HepG2 (cell line): ENCODE results near the gene ZSWIM7. TPM values are rescaled to one million over a fixed set of nuclear protein-coding genes. Genes with fewer than 3 reads are reported as not detected.

Experiments
- CSRNP1 ChIP-seq: sonication (generic); formaldehyde crosslinking; IDR thresholded peaks from 2 replicates; pipeline ENCODE4 v1.8.1; 2023; ENCODE audit warnings: mild to moderate bottlenecking, missing genetic modification reagents
- GLMP ChIP-seq: sonication (generic); formaldehyde crosslinking; IDR thresholded peaks from 2 replicates; pipeline ENCODE4 v1.9.0; 2021; ENCODE audit warnings: missing genetic modification reagents, mild to moderate bottlenecking, borderline replicate concordance
- IKZF4 ChIP-seq: sonication (generic); formaldehyde crosslinking; IDR thresholded peaks from 2 replicates; pipeline ENCODE4 v1.5.1; 2020; ENCODE audit warnings: borderline replicate concordance, mild to moderate bottlenecking, low read depth, missing genetic modification reagents; ENCODE audit errors: not compliant biosample characterization
- KAT7 ChIP-seq: IDR thresholded peaks from 2 replicates; pipeline ENCODE4 v1.6.1; 2018; ENCODE audit warnings: borderline replicate concordance, missing compliant biosample characterization
- MAFF ChIP-seq: IDR thresholded peaks from 2 replicates; pipeline ENCODE4 v1.6.1; 2011; ENCODE audit warnings: low read depth, low read length, improper control_type of control experiment
- MYC ChIP-seq: sonication (generic); formaldehyde crosslinking; IDR thresholded peaks from 2 replicates; pipeline ENCODE4 v1.9.0; 2021; ENCODE audit warnings: missing genetic modification reagents, borderline replicate concordance
- NR2F1 ChIP-seq, 2 experiments: fragments of 450-650 bp in 1 of 2; formaldehyde crosslinking in 1 of 2; IDR thresholded peaks; 2 replicates each; pipeline versions ENCODE4 v1.5.0 to v1.6.1; 2016 to 2020; ENCODE audit warnings: mild to moderate bottlenecking in 1 of 2, missing compliant biosample characterization in 1 of 2, missing genetic modification reagents in 1 of 2, moderate library complexity in 1 of 2
- PPARG ChIP-seq: conservative IDR thresholded peaks from 2 replicates; pipeline ENCODE4 v1.6.1; 2016; ENCODE audit warnings: missing biosample characterization, missing genetic modification reagents
- SP5 ChIP-seq: IDR thresholded peaks from 2 replicates; pipeline ENCODE4 v1.6.1; 2016; ENCODE audit warnings: low read depth, borderline replicate concordance
- SRSF1 ChIP-seq: fragments of 200-400 bp; formaldehyde crosslinking; optimal IDR thresholded peaks from 2 replicates; pipeline ENCODE3; 2017; ENCODE audit warnings: mild to moderate bottlenecking, low read depth, low read length, moderate library complexity
- TCF7L2 ChIP-seq: IDR thresholded peaks from 2 replicates; pipeline ENCODE4 v1.6.1; 2011; ENCODE audit warnings: mild to moderate bottlenecking, low read depth, low read length, moderate library complexity
- YY1 ChIP-seq: IDR thresholded peaks from 2 replicates; pipeline ENCODE4 v1.6.1; 2011; ENCODE audit warnings: low read length, low read depth, moderate library complexity, mild to moderate bottlenecking; ENCODE audit not compliant: insufficient read depth, insufficient replicate concordance
- ZBTB38 ChIP-seq: sonication (generic); formaldehyde crosslinking; IDR thresholded peaks from 2 replicates; pipeline ENCODE4 v1.5.1; 2020; ENCODE audit warnings: mild to moderate bottlenecking, missing genetic modification reagents
- ZFP36L1 ChIP-seq: sonication (generic); formaldehyde crosslinking; IDR thresholded peaks from 2 replicates; pipeline ENCODE4 v1.8.0; 2022; ENCODE audit warnings: mild to moderate bottlenecking, missing genetic modification reagents, moderate library complexity
- ZFP90 ChIP-seq: sonication (generic); formaldehyde crosslinking; IDR thresholded peaks from 2 replicates; pipeline ENCODE4 v1.8.0; 2022; ENCODE audit warnings: missing genetic modification reagents, mild to moderate bottlenecking, inconsistent platforms, borderline replicate concordance
- ZNF44 ChIP-seq: sonication (generic); formaldehyde crosslinking; IDR thresholded peaks from 2 replicates; pipeline ENCODE4 v1.5.1; 2020; ENCODE audit warnings: mild to moderate bottlenecking, missing genetic modification reagents
- ZNF513 ChIP-seq: sonication (generic); formaldehyde crosslinking; conservative IDR thresholded peaks from 2 replicates; pipeline ENCODE4 v1.5.0; 2020; ENCODE audit warnings: missing genetic modification reagents
- ZNF746 ChIP-seq: sonication (generic); formaldehyde crosslinking; IDR thresholded peaks from 2 replicates; pipeline ENCODE4 v1.8.0; 2022; ENCODE audit warnings: mild to moderate bottlenecking, missing genetic modification reagents
- polyA plus RNA-seq, 8 experiments: library from polyadenylated mRNA; depleted of rRNA in 3 of 8; stranded (reverse) in 7 of 8; unstranded in 1 of 8; fragments of >200 nt; fragmentation: Illumina TruSeq in 4 of 8; extraction: Trizol in 4 of 8; gene quantifications; 2 replicates each; pipeline versions ENCODE4 v1.2.1 to v1.2.3, GENCODE V29; 2011 to 2016; ENCODE audit warnings: low read depth in 4 of 8, missing spikeins in 1 of 8, mixed read lengths in 1 of 8; ENCODE audit not compliant: insufficient read depth in 1 of 8
- total RNA-seq, 5 experiments: library from RNA; depleted of rRNA; stranded (reverse); fragments of >200 nt; fragmentation: Illumina TruSeq; extraction: Trizol; gene quantifications; 2 replicates each; pipeline ENCODE4 v1.2.3, GENCODE V29; 2016; ENCODE audit warnings: low read depth in 1 of 5
- TF ChIP-seq, protein P1 (sequence below): sonication (generic); formaldehyde crosslinking; IDR thresholded peaks from 2 replicates; pipeline ENCODE4 v1.8.0; 2022; ENCODE audit warnings: missing genetic modification reagents, mild to moderate bottlenecking, borderline replicate concordance
- TF ChIP-seq, protein P2 (sequence below): sonication (generic); formaldehyde crosslinking; IDR thresholded peaks from 2 replicates; pipeline ENCODE4 v1.4.0; 2020; ENCODE audit warnings: missing genetic modification reagents

The ZSWIM7 gene
- total and polyA plus RNA-seq, 2 of the 13 experiments (the other 11 are each of a cell fraction or from before 2014, with no cell fraction given): 13.1 to 28.1 TPM

DNA sequence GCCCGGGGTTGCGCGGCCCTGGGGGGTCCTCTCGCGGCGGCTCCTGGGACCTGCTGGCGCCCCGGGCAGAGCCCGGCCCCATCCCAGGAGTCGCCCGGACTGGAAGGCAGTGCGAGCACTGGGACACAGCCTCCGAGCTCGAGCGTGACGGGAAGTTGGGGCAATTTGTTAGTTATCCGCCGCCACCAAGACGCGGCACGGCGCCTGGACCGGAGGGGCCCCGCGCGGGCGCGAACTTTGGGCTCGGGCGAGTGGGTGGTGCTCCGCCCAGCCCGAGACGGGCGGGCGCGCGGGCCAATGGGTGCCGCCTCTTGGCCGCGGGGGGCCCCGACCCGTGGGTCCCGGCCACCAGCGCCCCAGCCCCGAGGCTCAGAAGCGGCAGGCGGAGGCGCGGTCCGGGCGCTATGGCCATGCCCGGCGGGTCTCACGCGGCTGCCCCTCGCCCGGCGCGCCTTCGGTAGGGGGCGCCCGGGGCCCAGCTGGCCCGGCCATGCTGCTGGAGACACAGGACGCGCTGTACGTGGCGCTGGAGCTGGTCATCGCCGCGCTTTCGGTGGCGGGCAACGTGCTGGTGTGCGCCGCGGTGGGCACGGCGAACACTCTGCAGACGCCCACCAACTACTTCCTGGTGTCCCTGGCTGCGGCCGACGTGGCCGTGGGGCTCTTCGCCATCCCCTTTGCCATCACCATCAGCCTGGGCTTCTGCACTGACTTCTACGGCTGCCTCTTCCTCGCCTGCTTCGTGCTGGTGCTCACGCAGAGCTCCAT is 54.6 kb downstream of the ZSWIM7 start, which contains the start of gene ADORA2B (continued):
- no peak for TF ChIP-seq ZNF513 (CRISPR knock-in tag)
- TF ChIP-seq ZBTB38 (CRISPR knock-in tag): no peak; the same call in 1 of the 2 replicates
- peak; percentile 53; the same call in 1 of the 2 replicates for TF ChIP-seq SP5 (CRISPR knock-in tag)
- TF ChIP-seq MAFF: no peak
- no peak for TF ChIP-seq ZNF746 (CRISPR knock-in tag)
- no peak for TF ChIP-seq SRSF1
- no peak for TF ChIP-seq ZFP90 (CRISPR knock-in tag)
- TF ChIP-seq KAT7: peak; percentile 65; the same call in 1 of the 2 replicates
- TF ChIP-seq ZNF44 (CRISPR knock-in tag): no peak
- peak; percentile 73 for TF ChIP-seq IKZF4 (CRISPR knock-in tag)
- TF ChIP-seq NR2F1 (CRISPR knock-in tag; IDR thresholded peaks at IDR 0.05): no peak
- peak; percentile 71 for TF ChIP-seq CSRNP1 (CRISPR knock-in tag)
- TF ChIP-seq YY1: peak; percentile 81
- TF ChIP-seq TCF7L2: no peak
- TF ChIP-seq GLMP: no peak
- no peak for TF ChIP-seq PPARG (CRISPR knock-in tag)
- TF ChIP-seq, protein P1, sequence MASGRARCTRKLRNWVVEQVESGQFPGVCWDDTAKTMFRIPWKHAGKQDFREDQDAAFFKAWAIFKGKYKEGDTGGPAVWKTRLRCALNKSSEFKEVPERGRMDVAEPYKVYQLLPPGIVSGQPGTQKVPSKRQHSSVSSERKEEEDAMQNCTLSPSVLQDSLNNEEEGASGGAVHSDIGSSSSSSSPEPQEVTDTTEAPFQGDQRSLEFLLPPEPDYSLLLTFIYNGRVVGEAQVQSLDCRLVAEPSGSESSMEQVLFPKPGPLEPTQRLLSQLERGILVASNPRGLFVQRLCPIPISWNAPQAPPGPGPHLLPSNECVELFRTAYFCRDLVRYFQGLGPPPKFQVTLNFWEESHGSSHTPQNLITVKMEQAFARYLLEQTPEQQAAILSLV: 0 out of 2 replicates have a peak, but pooled peaks have one; percentile 37
- no peak for TF ChIP-seq ZFP36L1 (CRISPR knock-in tag)
- TF ChIP-seq MYC (CRISPR knock-in tag): peak; percentile 94
- TF ChIP-seq, protein P2, sequence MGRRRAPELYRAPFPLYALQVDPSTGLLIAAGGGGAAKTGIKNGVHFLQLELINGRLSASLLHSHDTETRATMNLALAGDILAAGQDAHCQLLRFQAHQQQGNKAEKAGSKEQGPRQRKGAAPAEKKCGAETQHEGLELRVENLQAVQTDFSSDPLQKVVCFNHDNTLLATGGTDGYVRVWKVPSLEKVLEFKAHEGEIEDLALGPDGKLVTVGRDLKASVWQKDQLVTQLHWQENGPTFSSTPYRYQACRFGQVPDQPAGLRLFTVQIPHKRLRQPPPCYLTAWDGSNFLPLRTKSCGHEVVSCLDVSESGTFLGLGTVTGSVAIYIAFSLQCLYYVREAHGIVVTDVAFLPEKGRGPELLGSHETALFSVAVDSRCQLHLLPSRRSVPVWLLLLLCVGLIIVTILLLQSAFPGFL (CRISPR knock-in tag): no peak
